SU-DHL-6 (cell line): Measurements from ENCODE around the gene NAPB.

Source experiments
- EZH2phosphoT487 ChIP-seq: fragments of 200-600 bp; sonication (generic), shearing (Covaris generic); conservative IDR thresholded peaks from 2 replicates; pipeline ENCODE4 v1.6.1; 2018; ENCODE audit warnings: mild to moderate bottlenecking, antibody characterized with exemption, low read length, moderate library complexity, mixed read lengths
- TF ChIP-seq, protein P1 (sequence below): fragments of 200-600 bp; sonication (generic); IDR thresholded peaks from one replicate; pipeline ENCODE4 v1.5.1; 2017; ENCODE audit warnings: antibody characterized with exemption, mild to moderate bottlenecking, low read length, moderate library complexity; ENCODE audit not compliant: insufficient read depth, poor library complexity, severe bottlenecking

DNA sequence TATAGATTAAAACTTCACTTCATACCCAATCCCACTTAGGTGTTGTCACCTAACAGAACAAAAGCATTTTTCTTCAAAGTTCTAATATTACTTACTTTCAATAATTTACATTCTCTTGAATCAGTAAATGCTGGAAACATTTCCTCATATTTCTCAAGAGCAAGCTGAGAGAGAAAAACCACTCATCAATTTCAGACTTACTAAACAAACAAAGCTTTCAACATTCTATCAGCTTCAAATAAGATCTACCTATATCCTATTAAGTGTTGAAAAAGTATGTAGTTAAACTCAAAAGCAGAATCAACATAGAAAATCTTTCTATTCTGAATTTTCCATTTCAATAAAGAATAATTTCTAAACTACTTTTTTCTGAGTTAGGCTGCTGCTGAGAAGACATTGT is 41.5 kb downstream of the NAPB start:
- TF ChIP-seq, protein P1, sequence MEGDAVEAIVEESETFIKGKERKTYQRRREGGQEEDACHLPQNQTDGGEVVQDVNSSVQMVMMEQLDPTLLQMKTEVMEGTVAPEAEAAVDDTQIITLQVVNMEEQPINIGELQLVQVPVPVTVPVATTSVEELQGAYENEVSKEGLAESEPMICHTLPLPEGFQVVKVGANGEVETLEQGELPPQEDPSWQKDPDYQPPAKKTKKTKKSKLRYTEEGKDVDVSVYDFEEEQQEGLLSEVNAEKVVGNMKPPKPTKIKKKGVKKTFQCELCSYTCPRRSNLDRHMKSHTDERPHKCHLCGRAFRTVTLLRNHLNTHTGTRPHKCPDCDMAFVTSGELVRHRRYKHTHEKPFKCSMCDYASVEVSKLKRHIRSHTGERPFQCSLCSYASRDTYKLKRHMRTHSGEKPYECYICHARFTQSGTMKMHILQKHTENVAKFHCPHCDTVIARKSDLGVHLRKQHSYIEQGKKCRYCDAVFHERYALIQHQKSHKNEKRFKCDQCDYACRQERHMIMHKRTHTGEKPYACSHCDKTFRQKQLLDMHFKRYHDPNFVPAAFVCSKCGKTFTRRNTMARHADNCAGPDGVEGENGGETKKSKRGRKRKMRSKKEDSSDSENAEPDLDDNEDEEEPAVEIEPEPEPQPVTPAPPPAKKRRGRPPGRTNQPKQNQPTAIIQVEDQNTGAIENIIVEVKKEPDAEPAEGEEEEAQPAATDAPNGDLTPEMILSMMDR = no peak
- no peak for TF ChIP-seq EZH2phosphoT487
